Vagina (tissue), 2 donors: ENCODE data around the gene ARHGEF28.

Source experiments
- POLR2A ChIP-seq, 2 donors: fragments of 450-650 bp; IDR thresholded peaks; one replicate each; pipeline ENCODE4 v1.6.1; 2017; ENCODE audit warnings: antibody characterized with exemption in 2 of 2, mild to moderate bottlenecking in 2 of 2, moderate library complexity in 2 of 2
- POLR2AphosphoS5 ChIP-seq, 2 donors: sonication (generic); formaldehyde crosslinking; IDR thresholded peaks; one replicate each; pipeline ENCODE4 v1.9.0; 2017; ENCODE audit warnings: antibody characterized with exemption in 2 of 2, mild to moderate bottlenecking in 2 of 2, low read depth in 1 of 2; ENCODE audit not compliant: insufficient read depth in 1 of 2
- TF ChIP-seq, protein P1 (sequence below), 3 experiments: fragments of 450-650 bp in 2 of 3; fragments of 200-600 bp in 1 of 3; sonication (generic) in 1 of 3; IDR thresholded peaks; one replicate each; pipeline ENCODE4 v1.5.1; 2017 to 2019; ENCODE audit warnings: antibody characterized with exemption in 3 of 3, mild to moderate bottlenecking in 2 of 3, moderate library complexity in 2 of 3

DNA sequence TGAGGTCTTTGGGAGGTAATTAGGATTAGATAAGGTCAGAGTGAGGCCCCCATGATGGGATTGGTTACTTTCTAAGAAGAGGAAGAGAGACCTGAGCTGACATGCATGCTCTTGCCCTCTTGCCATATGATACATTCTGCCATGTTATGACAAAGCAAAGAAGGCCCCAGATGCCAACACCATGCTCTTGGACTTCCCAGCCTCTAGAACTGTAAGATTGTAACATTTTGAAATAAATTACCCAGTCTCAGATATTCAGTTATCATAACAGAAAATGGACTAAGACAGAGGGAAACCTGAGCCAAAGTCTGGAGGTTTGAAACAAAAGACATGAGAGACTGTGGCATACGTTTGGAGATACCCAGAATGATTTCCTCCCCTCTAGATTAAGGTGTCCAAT lies 318.6 kb downstream of the ARHGEF28 start:
- no peak for TF ChIP-seq POLR2A (IDR thresholded peaks at IDR 0.05)
- TF ChIP-seq, protein P1, sequence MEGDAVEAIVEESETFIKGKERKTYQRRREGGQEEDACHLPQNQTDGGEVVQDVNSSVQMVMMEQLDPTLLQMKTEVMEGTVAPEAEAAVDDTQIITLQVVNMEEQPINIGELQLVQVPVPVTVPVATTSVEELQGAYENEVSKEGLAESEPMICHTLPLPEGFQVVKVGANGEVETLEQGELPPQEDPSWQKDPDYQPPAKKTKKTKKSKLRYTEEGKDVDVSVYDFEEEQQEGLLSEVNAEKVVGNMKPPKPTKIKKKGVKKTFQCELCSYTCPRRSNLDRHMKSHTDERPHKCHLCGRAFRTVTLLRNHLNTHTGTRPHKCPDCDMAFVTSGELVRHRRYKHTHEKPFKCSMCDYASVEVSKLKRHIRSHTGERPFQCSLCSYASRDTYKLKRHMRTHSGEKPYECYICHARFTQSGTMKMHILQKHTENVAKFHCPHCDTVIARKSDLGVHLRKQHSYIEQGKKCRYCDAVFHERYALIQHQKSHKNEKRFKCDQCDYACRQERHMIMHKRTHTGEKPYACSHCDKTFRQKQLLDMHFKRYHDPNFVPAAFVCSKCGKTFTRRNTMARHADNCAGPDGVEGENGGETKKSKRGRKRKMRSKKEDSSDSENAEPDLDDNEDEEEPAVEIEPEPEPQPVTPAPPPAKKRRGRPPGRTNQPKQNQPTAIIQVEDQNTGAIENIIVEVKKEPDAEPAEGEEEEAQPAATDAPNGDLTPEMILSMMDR (IDR thresholded peaks at IDR 0.05) = no peak
- no peak for TF ChIP-seq POLR2AphosphoS5 (IDR thresholded peaks at IDR 0.05; ENCODE audit: insufficient read depth in 1 of 2, low read depth in 1 of 2)
